ENCODE measurements around the gene DCLRE1B.

The DCLRE1B gene

GRCh38 chr1:113886417-113887401, 18.4 kb upstream of the DCLRE1B start:
- no peak for TF ChIP-seq CTCF (IDR thresholded peaks at IDR 0.05; ENCODE audit: low read depth, low read length, missing control alignments)
- no peak overlapping the region for H3K4me3 ChIP-seq (ENCODE audit: low read depth, low read length)
- in situ Hi-C loops (cut with HindIII; ENCODE audit: low sequenced_read_pairs): no loop called here
- DNase-seq (ENCODE audit: low read depth): no peak

GRCh38 chr1:113887402-113888175, 17.5 kb upstream of the DCLRE1B start, which contains the start of gene BCL2L15:
BCL2L15 (minus strand) TSS chr1:113887581; CDS start chr1:113887375, 206 bp downstream.
- no peak within 1 kb of the TSS for H3K4me3 ChIP-seq (ENCODE audit: low read depth, low read length)
- TF ChIP-seq CTCF (IDR thresholded peaks at IDR 0.05; ENCODE audit: low read depth, low read length, missing control alignments): no peak

DNA sequence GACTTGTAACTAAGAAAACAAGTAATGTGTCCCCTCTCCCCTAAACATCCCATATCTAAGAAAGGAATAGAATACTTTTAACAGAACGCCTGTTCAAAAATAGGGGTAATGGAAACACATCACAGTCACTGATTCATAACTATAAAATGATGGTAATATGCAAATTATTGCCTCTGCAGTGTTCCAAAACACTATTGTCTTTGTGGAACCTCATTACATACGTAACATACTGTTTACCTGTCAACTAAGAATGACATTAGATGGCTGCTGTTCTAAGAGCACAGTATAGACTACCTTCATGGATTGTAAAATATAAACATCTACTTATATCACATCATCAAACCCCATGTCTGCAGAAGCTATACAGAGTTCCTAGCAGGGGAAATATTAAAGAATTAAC, 14.3 kb upstream of the DCLRE1B start:
- in situ Hi-C loops (cut with HindIII; ENCODE audit: low sequenced_read_pairs): no loop called here
- no peak for DNase-seq (ENCODE audit: low read depth)
- no peak for TF ChIP-seq CTCF (IDR thresholded peaks at IDR 0.05; ENCODE audit: low read depth, low read length, missing control alignments)
- H3K4me3 ChIP-seq (ENCODE audit: low read depth, low read length): no peak overlapping the region

More at GRCh38 chr1:113887402-113888175, 17.5 kb upstream of the DCLRE1B start, which contains the start of gene BCL2L15:
- DNase-seq (ENCODE audit: low read depth): no peak
- in situ Hi-C loops (cut with HindIII; ENCODE audit: low sequenced_read_pairs): no loop called here

GRCh38 chr1:113891631-113892220, 13.4 kb upstream of the DCLRE1B start:
- in situ Hi-C loops (cut with HindIII; ENCODE audit: low sequenced_read_pairs): no loop called here
- H3K4me3 ChIP-seq (ENCODE audit: low read depth, low read length): no peak overlapping the region
- no peak for TF ChIP-seq CTCF (IDR thresholded peaks at IDR 0.05; ENCODE audit: low read depth, low read length, missing control alignments)
- DNase-seq (ENCODE audit: low read depth): no peak

- no peak for DNase-seq (ENCODE audit: low read depth)
- H3K4me3 ChIP-seq (ENCODE audit: low read depth, low read length): no peak overlapping the region
- no peak for TF ChIP-seq CTCF (IDR thresholded peaks at IDR 0.05; ENCODE audit: low read depth, low read length, missing control alignments)
- in situ Hi-C loops (cut with HindIII; ENCODE audit: low sequenced_read_pairs): no loop called here
Measured at GRCh38 chr1:113893267-113893666, 11.9 kb upstream of the DCLRE1B start.

- no peak for DNase-seq (ENCODE audit: low read depth)
- no peak overlapping the region for H3K4me3 ChIP-seq (ENCODE audit: low read depth, low read length)
- no peak for TF ChIP-seq CTCF (IDR thresholded peaks at IDR 0.05; ENCODE audit: low read depth, low read length, missing control alignments)
- in situ Hi-C loops (cut with HindIII; ENCODE audit: low sequenced_read_pairs): no loop called here
Measured at GRCh38 chr1:113895098-113895497, 10.0 kb upstream of the DCLRE1B start.
